IPS DF 4.7 (cell line): ENCODE data around the gene KRT7.

Experiments used
- DNase-seq: peaks from one replicate; pipeline ENCODE4 v3.0.0-alpha.2; 2013; ENCODE audit warnings: low spot score; ENCODE audit errors: extremely low read depth

Gene KRT7

GRCh38 chr12:52296572-52297215, 63.7 kb downstream of the KRT7 start:
- DNase-seq = no peak
